SK-N-SH (cell line): ENCODE results near the gene PEF1. TPM values are rescaled to one million over a fixed set of nuclear protein-coding genes. Genes with fewer than 3 reads are reported as not detected.

ENCODE experiments used
- CTCF ChIA-PET: fragments of 300-600, 350-600 bp; formaldehyde crosslinking; extraction: SDS; loops from one replicate; lab custom pipeline; 2021; lab: Yijun Ruan, JAX
- POLR2A ChIA-PET: fragments of 350-600 bp; sonication (Branson Sonifier 250); formaldehyde crosslinking; extraction: SDS; loops from one replicate; lab custom pipeline; 2020; ENCODE audit warnings: antibody characterized with exemption, inconsistent platforms; lab: Yijun Ruan, JAX
- DNase-seq: peaks from one replicate; pipeline ENCODE4 v3.0.0; 2012
- H2AFZ ChIP-seq: fragments of 200-600 bp; sonication (generic); 2 replicates; pipeline ENCODE4 v1.8.1; 2016; ENCODE audit warnings: antibody characterized with exemption, mild to moderate bottlenecking, low read depth
- H3F3A ChIP-seq: fragments of 200-600 bp; sonication (generic); replicated peaks from 2 replicates; pipeline ENCODE3; 2016; ENCODE audit warnings: antibody characterized with exemption, mild to moderate bottlenecking; ENCODE audit not compliant: insufficient read depth
- H3K27ac ChIP-seq, 2 experiments: fragments of 200-500 bp in 1 of 2; fragments of 200-600 bp in 1 of 2; sonication (Bioruptor generic) in 1 of 2; sonication (generic), shearing (Covaris generic) in 1 of 2; 2 replicates each; pipeline versions ENCODE4 v1.5.1 to v1.6.1; 2014 to 2016; ENCODE audit warnings: low read depth in 2 of 2, inconsistent platforms in 1 of 2, low read length in 1 of 2, mild to moderate bottlenecking in 1 of 2, mixed read lengths in 1 of 2
- H3K27me3 ChIP-seq: fragments of 200-600 bp; sonication (generic), shearing (Covaris generic); 2 replicates; pipeline ENCODE4 v1.6.1; 2016; ENCODE audit warnings: mixed run types; ENCODE audit not compliant: insufficient read depth
- H3K36me3 ChIP-seq, 2 experiments: fragments of 200-500 bp in 1 of 2; fragments of 200-600 bp in 1 of 2; sonication (Bioruptor generic) in 1 of 2; sonication (generic) in 1 of 2; replicated peaks in 1 of 2; 2 replicates each; pipeline versions ENCODE3 to v1.5.1; 2014 to 2016; ENCODE audit warnings: low read length in 1 of 2, mild to moderate bottlenecking in 1 of 2; ENCODE audit not compliant: insufficient read depth in 2 of 2, control insufficient read depth in 1 of 2
- H3K4me1 ChIP-seq, 2 experiments: fragments of 200-500 bp in 1 of 2; fragments of 200-600 bp in 1 of 2; sonication (Bioruptor generic) in 1 of 2; sonication (generic), shearing (Covaris generic) in 1 of 2; 2 replicates each; pipeline versions ENCODE4 v1.5.1 to v1.6.1; 2014 to 2016; ENCODE audit warnings: low read depth in 1 of 2, low read length in 1 of 2, mixed run types in 1 of 2; ENCODE audit not compliant: insufficient read depth in 2 of 2, control insufficient read depth in 1 of 2
- H3K4me2 ChIP-seq: fragments of 200-600 bp; sonication (generic), shearing (Covaris generic); 2 replicates; pipeline ENCODE4 v1.6.1; 2017; ENCODE audit warnings: mixed run types
- H3K4me3 ChIP-seq, 2 experiments: fragments of 200-500 bp in 1 of 2; fragments of 200-600 bp in 1 of 2; sonication (Bioruptor generic) in 1 of 2; sonication (generic), shearing (Covaris generic) in 1 of 2; 2 replicates each; pipeline versions ENCODE4 v1.5.1 to v1.8.1; 2014 to 2016; ENCODE audit warnings: low read depth in 2 of 2, inconsistent platforms in 1 of 2, low read length in 1 of 2, mild to moderate bottlenecking in 1 of 2, mixed read lengths in 1 of 2, moderate library complexity in 1 of 2
- H3K79me2 ChIP-seq: fragments of 200-600 bp; sonication (generic); 2 replicates; pipeline ENCODE4 v1.8.1; 2017; ENCODE audit warnings: mild to moderate bottlenecking; ENCODE audit not compliant: insufficient read depth
- H3K9ac ChIP-seq: fragments of 200-600 bp; sonication (generic); 2 replicates; pipeline ENCODE4 v1.6.1; 2017; ENCODE audit warnings: mixed run types
- H3K9me2 ChIP-seq: fragments of 200-600 bp; sonication (generic); 2 replicates; pipeline ENCODE4 v1.6.1; 2017; ENCODE audit warnings: mixed run types
- H3K9me3 ChIP-seq: fragments of 200-600 bp; sonication (generic); 2 replicates; pipeline ENCODE4 v1.6.1; 2017; ENCODE audit warnings: mixed run types, mild to moderate bottlenecking, moderate library complexity
- H4K20me1 ChIP-seq: fragments of 200-600 bp; sonication (generic); 2 replicates; pipeline ENCODE4 v1.6.1; 2017; ENCODE audit warnings: mild to moderate bottlenecking, mixed run types; ENCODE audit not compliant: insufficient read depth
- CHD2 ChIP-seq: fragments of 150-350 bp; IDR thresholded peaks from 2 replicates; pipeline ENCODE4 v1.6.1; 2018; ENCODE audit warnings: low read length; ENCODE audit not compliant: partially characterized antibody
- EP300 ChIP-seq, 2 experiments: IDR thresholded peaks; 2 replicates each; pipeline versions ENCODE4 v1.4.0 to v1.6.1; 2012; ENCODE audit warnings: borderline replicate concordance in 1 of 2, low read depth in 1 of 2, low read length in 1 of 2
- EZH2phosphoT487 ChIP-seq: fragments of 200-600 bp; sonication (generic); IDR thresholded peaks from 2 replicates; pipeline ENCODE4 v1.6.1; 2017; ENCODE audit warnings: low read depth, mixed run types, mild to moderate bottlenecking, antibody characterized with exemption, moderate library complexity, borderline replicate concordance
- FOXM1 ChIP-seq: IDR thresholded peaks from 2 replicates; pipeline ENCODE4 v1.4.0; 2012; ENCODE audit warnings: low read depth, mild to moderate bottlenecking
- JUND ChIP-seq: IDR thresholded peaks from 2 replicates; pipeline ENCODE4 v1.4.0; 2012
- PBX3 ChIP-seq: IDR thresholded peaks from 2 replicates; pipeline ENCODE4; 2012
- POLR2AphosphoS5 ChIP-seq: IDR thresholded peaks from 2 replicates; pipeline ENCODE4 v1.6.1; 2012; ENCODE audit warnings: low read depth, low read length
- RAD21 ChIP-seq: IDR thresholded peaks from 2 replicates; pipeline ENCODE4 v1.6.1; 2012; ENCODE audit warnings: mild to moderate bottlenecking, low read length
- REST ChIP-seq: IDR thresholded peaks from 2 replicates; pipeline ENCODE4 v1.6.1; 2012; ENCODE audit warnings: mild to moderate bottlenecking, low read depth, low read length, moderate library complexity
- RFX5 ChIP-seq: IDR thresholded peaks from 2 replicates; pipeline ENCODE4 v1.6.1; 2012; ENCODE audit warnings: mild to moderate bottlenecking, improper control_type of control experiment, low read length
- SMC3 ChIP-seq: IDR thresholded peaks from 2 replicates; pipeline ENCODE4 v1.6.1; 2012; ENCODE audit warnings: low read depth, low read length, improper control_type of control experiment
- TCF12 ChIP-seq: IDR thresholded peaks from 2 replicates; pipeline ENCODE4 v1.4.0; 2012
- TEAD4 ChIP-seq: IDR thresholded peaks from 2 replicates; pipeline ENCODE4 v1.4.0; 2012; ENCODE audit warnings: mild to moderate bottlenecking, borderline replicate concordance; ENCODE audit not compliant: insufficient read depth
- USF1 ChIP-seq: IDR thresholded peaks from 2 replicates; pipeline ENCODE4 v1.4.0; 2012; ENCODE audit warnings: low read depth, borderline replicate concordance
- USF2 ChIP-seq: fragments of 150-350 bp; IDR thresholded peaks from 2 replicates; pipeline ENCODE4 v1.6.1; 2017; ENCODE audit warnings: antibody characterized with exemption, low read length, low read depth, borderline replicate concordance
- WGBS: methylation state at CpG from one replicate; pipeline ENCODE4 v1.1.6; 2017; ENCODE audit warnings: low lambda C conversion rate; 5-methylcytosine and 5-hydroxymethylcytosine counted together
- polyA plus RNA-seq, 3 experiments: library from polyadenylated mRNA; depleted of rRNA; stranded (reverse); fragments of >200 nt; gene quantifications; 2 replicates each; pipeline ENCODE4 v1.2.3, GENCODE V29; 2012
- TF ChIP-seq, protein P1 (sequence below): fragments of 200-600 bp; sonication (generic); IDR thresholded peaks from 2 replicates; pipeline ENCODE4 v1.6.1; 2017; ENCODE audit warnings: antibody characterized with exemption, mild to moderate bottlenecking, moderate library complexity
- TF ChIP-seq, protein P2 (sequence below): IDR thresholded peaks from 2 replicates; pipeline ENCODE4 v1.4.0; 2012; ENCODE audit warnings: low read depth, borderline replicate concordance

Gene PEF1
- polyA plus RNA-seq, 1 of the 3 experiments (the other 2 are of a cell fraction): 51.9 TPM

- TF ChIP-seq, protein P1, sequence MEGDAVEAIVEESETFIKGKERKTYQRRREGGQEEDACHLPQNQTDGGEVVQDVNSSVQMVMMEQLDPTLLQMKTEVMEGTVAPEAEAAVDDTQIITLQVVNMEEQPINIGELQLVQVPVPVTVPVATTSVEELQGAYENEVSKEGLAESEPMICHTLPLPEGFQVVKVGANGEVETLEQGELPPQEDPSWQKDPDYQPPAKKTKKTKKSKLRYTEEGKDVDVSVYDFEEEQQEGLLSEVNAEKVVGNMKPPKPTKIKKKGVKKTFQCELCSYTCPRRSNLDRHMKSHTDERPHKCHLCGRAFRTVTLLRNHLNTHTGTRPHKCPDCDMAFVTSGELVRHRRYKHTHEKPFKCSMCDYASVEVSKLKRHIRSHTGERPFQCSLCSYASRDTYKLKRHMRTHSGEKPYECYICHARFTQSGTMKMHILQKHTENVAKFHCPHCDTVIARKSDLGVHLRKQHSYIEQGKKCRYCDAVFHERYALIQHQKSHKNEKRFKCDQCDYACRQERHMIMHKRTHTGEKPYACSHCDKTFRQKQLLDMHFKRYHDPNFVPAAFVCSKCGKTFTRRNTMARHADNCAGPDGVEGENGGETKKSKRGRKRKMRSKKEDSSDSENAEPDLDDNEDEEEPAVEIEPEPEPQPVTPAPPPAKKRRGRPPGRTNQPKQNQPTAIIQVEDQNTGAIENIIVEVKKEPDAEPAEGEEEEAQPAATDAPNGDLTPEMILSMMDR: no peak
- TF ChIP-seq TEAD4 (no peak), RAD21 (no peak), POLR2AphosphoS5 (no peak), EZH2phosphoT487 (no peak), USF2 (no peak), SMC3 (no peak), RFX5 (no peak), JUND (no peak), FOXM1 (no peak), EP300 (IDR thresholded peaks at IDR 0.05; ENCODE audit: borderline replicate concordance in 1 of 2, low read depth in 1 of 2, low read length in 1 of 2) (no peak), USF1 (no peak), REST (no peak), CHD2 (no peak), TCF12 (no peak), PBX3 (no peak)
- TF ChIP-seq, protein P2, sequence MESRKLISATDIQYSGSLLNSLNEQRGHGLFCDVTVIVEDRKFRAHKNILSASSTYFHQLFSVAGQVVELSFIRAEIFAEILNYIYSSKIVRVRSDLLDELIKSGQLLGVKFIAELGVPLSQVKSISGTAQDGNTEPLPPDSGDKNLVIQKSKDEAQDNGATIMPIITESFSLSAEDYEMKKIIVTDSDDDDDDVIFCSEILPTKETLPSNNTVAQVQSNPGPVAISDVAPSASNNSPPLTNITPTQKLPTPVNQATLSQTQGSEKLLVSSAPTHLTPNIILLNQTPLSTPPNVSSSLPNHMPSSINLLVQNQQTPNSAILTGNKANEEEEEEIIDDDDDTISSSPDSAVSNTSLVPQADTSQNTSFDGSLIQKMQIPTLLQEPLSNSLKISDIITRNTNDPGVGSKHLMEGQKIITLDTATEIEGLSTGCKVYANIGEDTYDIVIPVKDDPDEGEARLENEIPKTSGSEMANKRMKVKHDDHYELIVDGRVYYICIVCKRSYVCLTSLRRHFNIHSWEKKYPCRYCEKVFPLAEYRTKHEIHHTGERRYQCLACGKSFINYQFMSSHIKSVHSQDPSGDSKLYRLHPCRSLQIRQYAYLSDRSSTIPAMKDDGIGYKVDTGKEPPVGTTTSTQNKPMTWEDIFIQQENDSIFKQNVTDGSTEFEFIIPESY: no peak
- no peaks in the 10 kb centered on the region for H3K9me3 ChIP-seq
- H3K27ac ChIP-seq: no peak overlapping the region
- no peak overlapping the region for H3K9ac ChIP-seq
- POLR2A ChIA-PET: no interaction called here
- no peaks in the 10 kb centered on the region for H3K27me3 ChIP-seq
- peaks cover 0 to 10% of the 10 kb centered on the region in 2 experiments; a peak in 2 of 4 replicates for H3K4me1 ChIP-seq
- peaks cover 5% of the 10 kb centered on the region; the same call in 1 of the 2 replicates for H3K79me2 ChIP-seq
- WGBS: 33% methylated on average over 1 of the region's 1 CpG
- peaks cover 6% of the 10 kb centered on the region for H3F3A ChIP-seq
- CTCF ChIA-PET: interaction anchor here (0.8 to 1.7 kb wide), 9 partner anchors 13 to 304 kb away, joined by 3 to 13 read pairs (median 3); no protein-coding TSS in a partner anchor
- no peak overlapping the region for H2AFZ ChIP-seq
- no peaks in the 10 kb centered on the region for H3K36me3 ChIP-seq
- H3K4me2 ChIP-seq: no peak overlapping the region
- H3K4me3 ChIP-seq: no peak overlapping the region
- DNase-seq: no peak
- no peaks in the 10 kb centered on the region for H3K9me2 ChIP-seq
- no peaks in the 10 kb centered on the region for H4K20me1 ChIP-seq
Measured at GRCh38 chr1:31651089-31651420, 6.4 kb upstream of the PEF1 start.
